ENCODE measurements around the gene ITGAV. TPM values are rescaled to one million over a fixed set of nuclear protein-coding genes. Genes with fewer than 3 reads are reported as not detected.

ITGAV gene
- total RNA-seq, 1 donor = 311 TPM

GRCh38 chr2:186569897-186570296 is 20.0 kb upstream of the ITGAV start:
- Histone ChIP-seq H3K27me3 (ENCODE audit: insufficient read depth, low read length) (no peaks in the 10 kb centered on the region), H3K36me3 (ENCODE audit: insufficient read depth, low read length) (no peaks in the 10 kb centered on the region), H3K9me3 (ENCODE audit: low read depth, low read length) (no peaks in the 10 kb centered on the region), H3K4me2 (ENCODE audit: insufficient read depth, low read length) (no peak overlapping the region), H3K79me2 (ENCODE audit: insufficient read depth, low read length) (no peaks in the 10 kb centered on the region), H3K4me1 (ENCODE audit: insufficient read depth, low read length) (peaks cover 17% of the 10 kb centered on the region), H2AFZ (ENCODE audit: low read length) (peak overlapping the region; percentile 9), H3K27ac (ENCODE audit: low read depth, low read length) (no peak overlapping the region), H3K4me3 (ENCODE audit: insufficient read depth, low read length) (no peak overlapping the region), H4K20me1 (ENCODE audit: insufficient read depth, low read length) (no peaks in the 10 kb centered on the region)
- no peak for TF ChIP-seq CTCF (IDR thresholded peaks at IDR 0.05; ENCODE audit: extremely low read depth, low read depth, low read length)
- no peak for DNase-seq (ENCODE audit: insufficient read length, low spot score, missing footprints)

- no peak overlapping the region for H2AFZ ChIP-seq (ENCODE audit: low read length)
- no peak for DNase-seq (ENCODE audit: insufficient read length, low spot score, missing footprints)
- no peaks in the 10 kb centered on the region for H3K9me3 ChIP-seq (ENCODE audit: low read depth, low read length)
- H3K4me3 ChIP-seq (ENCODE audit: insufficient read depth, low read length) = no peak overlapping the region
- no peaks in the 10 kb centered on the region for H4K20me1 ChIP-seq (ENCODE audit: insufficient read depth, low read length)
- H3K27me3 ChIP-seq (ENCODE audit: insufficient read depth, low read length) = no peaks in the 10 kb centered on the region
- no peak for TF ChIP-seq CTCF (IDR thresholded peaks at IDR 0.05; ENCODE audit: extremely low read depth, low read depth, low read length)
- no peaks in the 10 kb centered on the region for H3K79me2 ChIP-seq (ENCODE audit: insufficient read depth, low read length)
- H3K36me3 ChIP-seq (ENCODE audit: insufficient read depth, low read length) = no peaks in the 10 kb centered on the region
- H3K27ac ChIP-seq (ENCODE audit: low read depth, low read length) = no peak overlapping the region
- peaks cover 24% of the 10 kb centered on the region for H3K4me1 ChIP-seq (ENCODE audit: insufficient read depth, low read length)
- peak overlapping the region; percentile 19 for H3K4me2 ChIP-seq (ENCODE audit: insufficient read depth, low read length)
These were observed 19.3 kb upstream of the ITGAV start for GRCh38 chr2:186570604-186571003.

GRCh38 chr2:186572705-186573104 is 17.2 kb upstream of the ITGAV start:
- no peak overlapping the region for H3K4me3 ChIP-seq (ENCODE audit: insufficient read depth, low read length)
- no peak overlapping the region for H3K27ac ChIP-seq (ENCODE audit: low read depth, low read length)
- peaks cover 38% of the 10 kb centered on the region for H3K4me1 ChIP-seq (ENCODE audit: insufficient read depth, low read length)
- H3K36me3 ChIP-seq (ENCODE audit: insufficient read depth, low read length) = no peaks in the 10 kb centered on the region
- no peak for TF ChIP-seq CTCF (IDR thresholded peaks at IDR 0.05; ENCODE audit: extremely low read depth, low read depth, low read length)
- no peak for DNase-seq (ENCODE audit: insufficient read length, low spot score, missing footprints)
- H3K27me3 ChIP-seq (ENCODE audit: insufficient read depth, low read length) = no peaks in the 10 kb centered on the region
- no peaks in the 10 kb centered on the region for H4K20me1 ChIP-seq (ENCODE audit: insufficient read depth, low read length)
- H3K4me2 ChIP-seq (ENCODE audit: insufficient read depth, low read length) = no peak overlapping the region
- H2AFZ ChIP-seq (ENCODE audit: low read length) = no peak overlapping the region
- H3K79me2 ChIP-seq (ENCODE audit: insufficient read depth, low read length) = no peaks in the 10 kb centered on the region
- H3K9me3 ChIP-seq (ENCODE audit: low read depth, low read length) = no peaks in the 10 kb centered on the region

- no peaks in the 10 kb centered on the region for H3K9me3 ChIP-seq (ENCODE audit: low read depth, low read length)
- no peaks in the 10 kb centered on the region for H4K20me1 ChIP-seq (ENCODE audit: insufficient read depth, low read length)
- no peak for DNase-seq (ENCODE audit: insufficient read length, low spot score, missing footprints)
- H3K79me2 ChIP-seq (ENCODE audit: insufficient read depth, low read length) = no peaks in the 10 kb centered on the region
- H3K4me2 ChIP-seq (ENCODE audit: insufficient read depth, low read length) = no peak overlapping the region
- no peaks in the 10 kb centered on the region for H3K27me3 ChIP-seq (ENCODE audit: insufficient read depth, low read length)
- H3K36me3 ChIP-seq (ENCODE audit: insufficient read depth, low read length) = no peaks in the 10 kb centered on the region
- no peak for TF ChIP-seq CTCF (IDR thresholded peaks at IDR 0.05; ENCODE audit: extremely low read depth, low read depth, low read length)
- H3K27ac ChIP-seq (ENCODE audit: low read depth, low read length) = no peak overlapping the region
- H3K4me3 ChIP-seq (ENCODE audit: insufficient read depth, low read length) = no peak overlapping the region
- H3K4me1 ChIP-seq (ENCODE audit: insufficient read depth, low read length) = peaks cover 42% of the 10 kb centered on the region
- no peak overlapping the region for H2AFZ ChIP-seq (ENCODE audit: low read length)
These were observed 16.3 kb upstream of the ITGAV start for GRCh38 chr2:186573531-186573930.

Data from osteoblast (primary cell).